Skeletal muscle satellite cell (primary cell): ENCODE results near the gene PPP2R2B.

ENCODE experiments used
- H3K27me3 ChIP-seq: 2 replicates; pipeline ENCODE4 v1.7.0; 2013; ENCODE audit warnings: low read length; ENCODE audit not compliant: control insufficient read depth, insufficient read depth
- H3K36me3 ChIP-seq: 2 replicates; pipeline ENCODE4 v1.7.0; 2013; ENCODE audit warnings: mild to moderate bottlenecking, control low read depth, low read length; ENCODE audit not compliant: insufficient read depth
- H3K4me1 ChIP-seq: 2 replicates; pipeline ENCODE4 v1.7.0; 2013; ENCODE audit warnings: low read length; ENCODE audit not compliant: control insufficient read depth, insufficient read depth
- H3K4me2 ChIP-seq: 2 replicates; pipeline ENCODE4 v1.7.0; 2013; ENCODE audit warnings: mild to moderate bottlenecking, low read length
- H3K4me3 ChIP-seq: 2 replicates; pipeline ENCODE4 v1.7.0; 2013; ENCODE audit warnings: low read length
- H3K9ac ChIP-seq: 2 replicates; pipeline ENCODE4 v1.7.0; 2013; ENCODE audit warnings: mild to moderate bottlenecking, low read depth, low read length, moderate library complexity
- H3K9me3 ChIP-seq: replicated peaks from 2 replicates; pipeline ENCODE4 v1.7.0; 2013; ENCODE audit warnings: mild to moderate bottlenecking, control low read depth, low read length

Gene PPP2R2B

GRCh38 chr5:146683861-146684260, 194.7 kb downstream of the PPP2R2B start:
- H3K4me1 ChIP-seq, result no peaks in the 10 kb centered on the region
- no peak overlapping the region for H3K9ac ChIP-seq
- H3K27me3 ChIP-seq, result no peaks in the 10 kb centered on the region
- H3K36me3 ChIP-seq, result no peaks in the 10 kb centered on the region
- H3K4me2 ChIP-seq, result no peak overlapping the region
- no peak overlapping the region for H3K4me3 ChIP-seq
- no peaks in the 10 kb centered on the region for H3K9me3 ChIP-seq

DNA sequence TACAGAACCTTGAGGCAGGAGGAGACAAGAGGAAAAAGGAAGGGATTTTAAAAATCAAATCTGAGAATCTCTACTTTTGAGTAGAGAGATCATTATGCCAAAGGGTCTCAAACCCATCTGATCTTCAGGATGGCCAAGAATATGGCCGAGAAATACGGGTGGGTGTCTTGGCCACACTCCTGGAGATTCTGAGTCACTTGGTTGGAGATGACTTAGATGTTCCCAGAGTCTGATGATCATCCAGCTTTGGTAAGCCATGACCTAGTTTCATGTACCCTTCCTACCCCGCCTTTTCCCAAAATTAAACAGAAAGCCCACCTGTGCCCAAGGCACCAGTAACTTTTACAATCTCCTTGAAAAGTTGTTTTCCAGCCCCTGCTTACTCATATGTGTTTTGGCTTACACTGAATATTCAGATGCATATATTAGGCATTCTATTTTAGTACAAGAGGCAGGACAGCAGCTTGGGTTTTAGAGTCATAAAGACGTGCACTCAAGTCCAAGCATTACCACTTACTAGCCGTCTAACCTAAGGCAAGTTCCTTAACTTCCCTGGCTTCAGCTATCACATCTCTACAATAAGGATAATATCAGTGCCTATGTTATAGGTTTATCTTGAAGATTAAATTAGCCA, 195.5 kb downstream of the PPP2R2B start:
- no peak overlapping the region for H3K4me3 ChIP-seq
- H3K36me3 ChIP-seq, result no peaks in the 10 kb centered on the region

DNA sequence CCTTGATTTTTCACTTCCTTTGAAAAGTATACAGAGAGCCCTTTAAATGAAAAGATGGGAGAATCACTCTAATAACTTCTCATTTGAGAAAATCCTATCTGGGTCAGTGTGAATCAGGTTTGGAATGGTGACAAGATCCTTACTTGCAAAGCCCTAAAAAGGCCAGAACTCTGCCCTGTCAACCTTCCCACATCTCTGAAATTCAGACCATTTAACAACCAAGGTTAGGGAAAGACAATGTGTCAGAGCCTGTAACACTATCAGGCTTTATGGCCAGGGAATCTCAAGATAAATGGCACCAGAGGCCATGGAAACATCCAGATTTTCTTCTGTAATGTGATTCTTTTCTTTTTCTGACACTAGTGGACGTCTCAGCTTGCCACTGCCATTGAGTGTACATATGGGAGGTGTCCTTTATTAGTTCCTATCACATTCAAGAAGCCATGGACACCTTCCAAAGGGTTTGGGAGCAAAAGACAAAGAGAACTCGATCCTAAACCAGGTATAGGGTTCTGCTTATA, 196.9 kb downstream of the PPP2R2B start:
- Histone ChIP-seq H3K36me3 (no peaks in the 10 kb centered on the region), H3K27me3 (no peaks in the 10 kb centered on the region), H3K9ac (no peak overlapping the region), H3K4me3 (no peak overlapping the region), H3K4me1 (no peaks in the 10 kb centered on the region), H3K9me3 (no peaks in the 10 kb centered on the region), H3K4me2 (no peak overlapping the region)

More for the DNA sequence above, 195.5 kb downstream of the PPP2R2B start:
- H3K9ac ChIP-seq, result no peak overlapping the region
- H3K4me1 ChIP-seq, result no peaks in the 10 kb centered on the region
- H3K27me3 ChIP-seq, result no peaks in the 10 kb centered on the region
- no peaks in the 10 kb centered on the region for H3K9me3 ChIP-seq
- no peak overlapping the region for H3K4me2 ChIP-seq

GRCh38 chr5:146680846-146681584, 197.5 kb downstream of the PPP2R2B start:
- Histone ChIP-seq H3K4me1 (no peaks in the 10 kb centered on the region), H3K9me3 (no peaks in the 10 kb centered on the region), H3K9ac (no peak overlapping the region), H3K36me3 (no peaks in the 10 kb centered on the region), H3K4me2 (no peak overlapping the region), H3K27me3 (no peaks in the 10 kb centered on the region), H3K4me3 (no peak overlapping the region)

DNA sequence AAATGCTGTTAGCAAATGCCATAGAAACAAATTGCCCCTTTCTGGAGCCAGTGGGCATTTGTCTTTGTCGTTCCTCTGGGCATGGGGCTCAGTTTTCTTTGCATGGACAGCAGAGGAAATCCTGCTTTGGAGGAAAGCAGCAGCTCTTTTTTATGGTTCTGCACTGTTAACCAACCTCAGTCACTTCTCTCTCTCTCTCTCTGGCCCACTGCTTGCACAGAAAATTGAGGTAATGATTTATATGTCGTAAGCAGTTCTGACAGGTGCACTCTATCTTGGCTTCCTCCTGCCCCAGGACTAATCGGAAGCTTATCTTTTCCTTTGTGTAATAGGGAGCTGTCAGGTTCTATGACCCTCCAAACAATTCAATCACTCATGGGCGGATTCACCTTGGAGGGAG, 202.9 kb downstream of the PPP2R2B start:
- H3K9ac ChIP-seq, result no peak overlapping the region
- no peaks in the 10 kb centered on the region for H3K4me1 ChIP-seq
- no peaks in the 10 kb centered on the region for H3K9me3 ChIP-seq
- no peaks in the 10 kb centered on the region for H3K27me3 ChIP-seq
- H3K4me2 ChIP-seq, result no peak overlapping the region
- no peaks in the 10 kb centered on the region for H3K36me3 ChIP-seq
- H3K4me3 ChIP-seq, result no peak overlapping the region

DNA sequence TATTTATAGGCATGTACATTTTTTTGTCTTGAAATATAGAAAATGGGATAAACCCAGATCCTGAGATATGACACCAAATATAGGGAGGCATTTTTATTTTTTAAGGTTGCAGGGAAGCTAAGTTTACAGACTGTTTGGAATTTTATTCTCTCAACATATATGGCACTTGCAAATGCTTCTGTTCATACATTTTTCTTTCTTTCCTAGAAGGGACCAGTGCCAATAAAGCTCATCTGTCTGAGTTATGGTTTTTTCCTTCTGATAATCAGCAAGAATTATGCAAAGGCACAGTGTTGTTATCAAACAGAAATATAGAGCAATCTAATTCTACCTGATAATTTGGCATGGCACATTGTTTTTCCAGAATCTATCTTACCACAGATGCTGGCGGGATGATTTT, 205.7 kb downstream of the PPP2R2B start:
- Histone ChIP-seq H3K9ac (no peak overlapping the region), H3K36me3 (no peaks in the 10 kb centered on the region), H3K4me3 (no peak overlapping the region), H3K9me3 (no peaks in the 10 kb centered on the region), H3K4me2 (no peak overlapping the region), H3K4me1 (no peaks in the 10 kb centered on the region), H3K27me3 (no peaks in the 10 kb centered on the region)

DNA sequence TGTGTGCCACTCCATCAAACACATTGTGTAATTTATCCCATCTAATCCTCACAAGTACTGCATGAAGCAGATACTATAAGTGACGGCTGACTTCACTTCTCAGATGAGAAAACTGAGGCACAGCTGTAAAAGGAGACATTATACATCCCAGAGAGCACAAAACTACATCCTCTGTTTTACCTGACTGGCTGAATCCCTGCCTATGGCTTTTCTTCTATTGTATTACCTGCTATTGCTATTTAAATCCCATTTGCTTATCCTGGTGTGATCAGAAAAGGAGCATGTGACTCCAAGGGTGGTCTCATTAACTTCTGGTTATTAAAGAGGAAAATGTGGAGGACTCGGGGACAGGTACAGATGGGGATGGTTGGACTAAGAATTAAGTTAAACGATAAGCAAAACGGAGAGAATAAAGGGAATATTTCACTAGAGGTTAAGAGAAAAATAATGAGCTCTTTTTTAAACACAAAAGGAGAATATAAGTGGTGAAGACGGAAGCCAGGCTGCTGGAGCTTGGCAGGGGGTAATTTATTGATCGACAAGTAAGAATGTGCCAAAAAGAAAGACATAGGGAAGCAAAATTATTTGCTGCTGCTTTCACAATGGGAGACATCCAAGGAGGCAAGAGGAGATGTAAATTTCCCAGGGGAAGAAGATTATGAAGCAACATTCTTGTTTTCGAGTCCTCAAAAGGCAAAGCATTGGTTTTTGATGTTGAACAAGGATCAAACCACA, 206.8 kb downstream of the PPP2R2B start:
- no peaks in the 10 kb centered on the region for H3K27me3 ChIP-seq

GRCh38 chr5:146669656-146670055, 208.9 kb downstream of the PPP2R2B start:
- H3K4me3 ChIP-seq, result no peak overlapping the region
- no peak overlapping the region for H3K4me2 ChIP-seq
- no peaks in the 10 kb centered on the region for H3K36me3 ChIP-seq
- no peak overlapping the region for H3K9ac ChIP-seq
- no peaks in the 10 kb centered on the region for H3K4me1 ChIP-seq
- no peaks in the 10 kb centered on the region for H3K27me3 ChIP-seq
- no peaks in the 10 kb centered on the region for H3K9me3 ChIP-seq

More for the DNA sequence above, 206.8 kb downstream of the PPP2R2B start:
- no peak overlapping the region for H3K9ac ChIP-seq
- H3K4me1 ChIP-seq, result no peaks in the 10 kb centered on the region
- H3K4me3 ChIP-seq, result no peak overlapping the region
- H3K9me3 ChIP-seq, result no peaks in the 10 kb centered on the region
- H3K4me2 ChIP-seq, result no peak overlapping the region
- H3K36me3 ChIP-seq, result no peaks in the 10 kb centered on the region

DNA sequence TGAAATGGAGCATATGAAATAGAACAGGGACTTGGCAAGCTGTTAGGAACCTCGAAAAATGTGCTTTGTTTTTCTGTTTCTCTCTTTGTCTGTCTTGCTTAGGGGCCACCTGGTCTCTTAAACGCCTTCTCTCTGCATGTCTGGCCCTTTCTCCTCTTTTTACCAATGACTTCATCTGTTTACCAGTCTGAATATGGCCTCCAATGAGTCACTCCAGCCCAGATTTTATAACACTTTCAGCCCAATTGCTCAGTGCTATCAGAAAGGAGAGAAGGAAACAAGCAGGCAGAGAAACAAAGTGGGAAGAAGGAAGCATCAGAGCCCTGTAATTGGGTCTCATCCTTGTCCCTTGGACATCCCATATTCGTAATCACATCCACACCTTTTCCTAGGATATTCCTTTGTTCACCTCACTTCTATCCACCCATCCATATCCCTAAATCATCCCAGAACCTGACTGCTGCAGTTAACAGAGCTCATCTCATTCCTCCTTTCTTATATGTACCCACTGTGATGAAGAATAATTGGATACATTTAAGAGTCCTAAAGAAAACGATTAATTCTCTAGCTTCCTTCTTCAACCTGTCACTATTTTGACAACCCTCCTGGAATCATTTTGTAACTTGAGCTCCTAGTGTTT, 210.8 kb downstream of the PPP2R2B start:
- Histone ChIP-seq H3K4me2 (no peak overlapping the region), H3K4me1 (no peaks in the 10 kb centered on the region), H3K36me3 (no peaks in the 10 kb centered on the region), H3K4me3 (no peak overlapping the region), H3K9me3 (no peaks in the 10 kb centered on the region), H3K27me3 (no peaks in the 10 kb centered on the region), H3K9ac (no peak overlapping the region)

DNA sequence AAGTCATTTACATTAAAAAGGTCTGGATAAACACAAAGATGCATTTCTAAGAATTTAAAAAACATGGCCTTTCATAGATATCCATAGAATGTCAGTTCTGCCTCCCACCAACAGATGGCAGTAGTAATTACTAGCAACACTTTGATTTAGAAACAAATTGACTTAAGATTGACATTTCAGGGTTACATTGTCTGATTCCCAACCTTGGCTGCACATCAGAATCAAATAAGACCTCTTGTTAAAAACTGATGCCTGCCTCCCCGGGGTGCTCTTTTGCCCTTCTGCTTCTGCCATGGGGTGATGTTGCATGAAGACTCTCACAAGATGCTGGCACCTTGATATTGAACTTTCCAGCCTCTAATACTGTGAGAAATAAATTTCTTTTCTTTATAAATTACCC, 216.3 kb downstream of the PPP2R2B start:
- no peaks in the 10 kb centered on the region for H3K27me3 ChIP-seq

GRCh38 chr5:146660376-146660960, 218.1 kb downstream of the PPP2R2B start:
- no peaks in the 10 kb centered on the region for H3K36me3 ChIP-seq
- H3K9me3 ChIP-seq, result no peaks in the 10 kb centered on the region
- H3K9ac ChIP-seq, result no peak overlapping the region
- no peaks in the 10 kb centered on the region for H3K4me1 ChIP-seq
- H3K4me2 ChIP-seq, result no peak overlapping the region
- no peak overlapping the region for H3K4me3 ChIP-seq
- no peaks in the 10 kb centered on the region for H3K27me3 ChIP-seq

More for the DNA sequence above, 216.3 kb downstream of the PPP2R2B start:
- no peak overlapping the region for H3K4me3 ChIP-seq
- H3K9me3 ChIP-seq, result no peaks in the 10 kb centered on the region
- no peak overlapping the region for H3K4me2 ChIP-seq
- no peaks in the 10 kb centered on the region for H3K4me1 ChIP-seq
- H3K9ac ChIP-seq, result no peak overlapping the region
- H3K36me3 ChIP-seq, result no peaks in the 10 kb centered on the region
